ENCODE results near the gene BLOC1S1. TPM values are rescaled to one million over a fixed set of nuclear protein-coding genes. Genes with fewer than 3 reads are reported as not detected.

The BLOC1S1 gene
- total RNA-seq, 1 experiment from 2014 or later, result 66.7 TPM

- no peaks in the 10 kb centered on the region for H3K9me3 ChIP-seq (replicated peaks)
- peak overlapping the region; percentile 22 for H3K27ac ChIP-seq
- no peaks in the 10 kb centered on the region for H3K36me3 ChIP-seq
- H3K4me1 ChIP-seq, result peaks cover 50% of the 10 kb centered on the region
- no peaks in the 10 kb centered on the region for H3K27me3 ChIP-seq
- DNase-seq, result peak; percentile 96
- H3K4me3 ChIP-seq, result no peak overlapping the region
Observed at GRCh38 chr12:55700255-55701018, 15.4 kb upstream of the BLOC1S1 start.

DNA sequence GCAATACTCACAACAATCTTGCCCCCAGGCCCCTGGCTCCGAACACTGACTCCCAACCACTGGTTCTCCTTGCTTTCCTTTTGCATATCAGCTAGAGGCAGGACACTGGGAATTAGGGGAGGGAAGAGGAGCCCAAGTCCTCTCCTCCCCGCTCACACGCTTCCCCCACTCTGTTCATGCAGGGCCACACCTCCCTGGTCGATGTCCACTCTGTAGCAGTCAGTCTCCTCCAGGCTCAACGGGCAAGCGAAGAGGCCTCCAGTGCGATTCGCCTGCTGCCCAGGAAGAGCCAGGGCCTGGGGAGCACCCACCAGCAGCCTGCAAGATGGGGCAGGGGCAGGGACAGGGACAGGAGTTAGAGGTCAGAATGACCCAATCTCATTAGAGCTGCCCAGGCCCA is 13.0 kb upstream of the BLOC1S1 start:
- no peaks in the 10 kb centered on the region for H3K9me3 ChIP-seq (replicated peaks)
- no peaks in the 10 kb centered on the region for H3K27me3 ChIP-seq
- H3K4me3 ChIP-seq, result no peak overlapping the region
- H3K4me1 ChIP-seq, result peaks cover 66% of the 10 kb centered on the region
- H3K36me3 ChIP-seq, result no peaks in the 10 kb centered on the region
- no peak for DNase-seq
- peak overlapping the region; percentile 81 for H3K27ac ChIP-seq

DNA sequence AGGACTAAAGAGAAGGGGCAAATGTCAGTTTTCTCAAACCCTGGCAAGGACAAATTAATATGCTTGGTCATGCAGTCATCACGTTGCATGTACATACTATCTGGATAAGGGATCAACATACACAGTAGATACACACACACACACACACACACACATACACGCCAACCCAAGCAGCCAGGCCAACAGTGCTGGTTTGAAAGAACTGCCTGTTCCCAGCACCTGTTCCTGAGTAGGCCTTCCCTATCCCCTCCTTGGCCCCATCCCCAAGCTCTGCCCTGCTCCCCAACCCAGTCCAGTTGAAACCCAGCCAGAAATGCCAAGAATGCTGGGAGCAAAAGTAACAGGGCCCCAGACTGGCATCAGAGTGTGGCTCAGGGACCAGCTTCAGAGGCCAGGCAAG is 12.6 kb upstream of the BLOC1S1 start:
- Histone ChIP-seq H3K27ac (peak overlapping the region; percentile 81), H3K36me3 (no peaks in the 10 kb centered on the region), H3K27me3 (no peaks in the 10 kb centered on the region), H3K9me3 (replicated peaks) (no peaks in the 10 kb centered on the region), H3K4me1 (peaks cover 66% of the 10 kb centered on the region), H3K4me3 (no peak overlapping the region)
- DNase-seq, result peak; percentile 83 to 86

DNA sequence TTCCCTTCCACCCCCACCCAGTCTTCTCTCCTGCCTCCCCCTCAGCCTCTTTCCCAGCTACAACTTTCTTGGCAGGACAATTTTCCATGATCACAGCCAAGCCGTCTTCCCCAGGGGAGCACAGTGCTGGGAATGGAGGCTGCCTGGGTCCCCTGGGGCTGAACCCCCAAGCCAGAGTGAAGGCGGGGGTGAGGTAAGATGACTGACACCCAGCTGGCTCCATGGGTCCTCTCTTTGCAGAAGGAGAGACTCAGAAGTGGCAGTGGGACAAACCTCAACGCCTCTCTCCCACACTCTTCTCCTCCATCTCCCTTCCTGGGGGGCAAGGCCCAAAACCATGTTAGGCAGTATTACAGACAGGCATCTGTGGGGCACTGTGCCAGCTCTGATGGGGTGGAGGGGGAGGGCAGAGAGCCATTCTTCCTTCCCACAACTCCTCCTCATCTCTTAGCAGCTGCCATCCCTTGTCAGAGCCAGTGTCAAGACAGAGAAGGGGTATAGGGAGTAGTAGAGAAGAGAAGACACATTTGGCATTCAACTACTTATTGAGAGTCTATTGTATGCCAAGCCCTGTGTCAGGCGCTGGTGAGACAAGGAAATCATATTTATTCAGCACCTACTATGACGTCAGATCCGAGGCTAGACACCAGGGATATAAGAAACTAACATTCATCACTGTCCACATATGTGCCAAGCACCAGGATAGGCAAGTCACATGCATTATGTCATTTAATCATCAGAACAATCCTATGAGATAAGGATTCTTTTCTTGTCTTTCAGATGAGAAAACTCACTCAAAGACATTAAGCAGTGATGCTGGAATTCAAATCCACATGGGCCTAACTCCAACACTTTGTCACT is 11.7 kb upstream of the BLOC1S1 start:
- Histone ChIP-seq H3K27ac (peak overlapping the region; percentile 81), H3K36me3 (no peaks in the 10 kb centered on the region), H3K4me1 (peaks cover 66% of the 10 kb centered on the region), H3K27me3 (no peaks in the 10 kb centered on the region; the same call in 1 of the 2 replicates), H3K9me3 (replicated peaks) (no peaks in the 10 kb centered on the region), H3K4me3 (no peak overlapping the region)
- DNase-seq, result peak; percentile 89 to 94

DNA sequence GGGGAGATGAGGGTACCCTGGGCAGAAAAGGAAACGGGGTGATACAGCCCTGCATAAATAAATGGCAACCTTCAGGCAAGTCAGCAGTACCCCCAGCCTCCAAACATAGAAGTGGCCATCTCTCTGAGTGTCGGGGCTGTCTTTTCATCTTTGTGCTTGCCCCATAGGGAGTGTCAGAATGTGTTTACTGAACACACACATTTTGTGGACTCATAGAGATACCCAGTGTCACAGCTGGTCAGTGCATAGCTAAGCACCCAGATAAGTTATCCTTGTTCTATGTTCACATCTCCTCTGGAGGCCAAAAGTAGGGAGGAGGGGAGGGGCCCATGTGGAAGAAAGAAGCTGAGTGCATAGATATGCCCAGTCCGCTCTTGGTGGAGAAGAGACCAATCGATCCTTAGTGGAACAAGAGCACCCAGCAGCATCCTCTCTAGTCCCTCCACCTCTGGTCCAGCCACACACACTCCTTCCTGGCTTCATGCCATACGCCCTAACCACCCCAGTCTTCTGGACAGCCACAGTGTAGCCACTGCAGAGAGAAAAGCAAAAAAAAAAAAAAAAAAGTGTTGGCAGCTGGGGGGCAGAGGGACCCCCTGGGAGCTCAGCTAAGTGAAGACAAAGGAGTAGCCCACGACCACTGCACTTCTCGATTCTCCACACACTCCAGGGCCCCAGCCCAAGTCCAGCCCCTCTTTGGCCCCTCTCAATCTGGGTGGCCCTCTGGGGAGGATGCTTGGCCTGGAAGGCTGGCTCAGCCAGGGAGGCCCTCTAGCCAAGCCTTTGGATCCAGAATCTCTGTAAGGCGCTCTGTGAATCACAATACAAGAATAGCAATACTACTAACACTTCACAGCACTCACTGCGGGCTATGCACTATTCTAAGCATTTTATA is 10.8 kb upstream of the BLOC1S1 start:
- H3K4me3 ChIP-seq, result no peak overlapping the region
- no peaks in the 10 kb centered on the region for H3K36me3 ChIP-seq
- peaks cover 60% of the 10 kb centered on the region for H3K4me1 ChIP-seq
- DNase-seq, result peak in 1 of 2 experiments; percentile 43
- no peaks in the 10 kb centered on the region for H3K9me3 ChIP-seq (replicated peaks)
- H3K27me3 ChIP-seq, result no peaks in the 10 kb centered on the region; the same call in 1 of the 2 replicates
- peak overlapping the region; percentile 81 for H3K27ac ChIP-seq

- peak in 1 of 2 experiments; percentile 35 for DNase-seq
Observed at GRCh38 chr12:55705782-55706402, 10.0 kb upstream of the BLOC1S1 start.

DNA sequence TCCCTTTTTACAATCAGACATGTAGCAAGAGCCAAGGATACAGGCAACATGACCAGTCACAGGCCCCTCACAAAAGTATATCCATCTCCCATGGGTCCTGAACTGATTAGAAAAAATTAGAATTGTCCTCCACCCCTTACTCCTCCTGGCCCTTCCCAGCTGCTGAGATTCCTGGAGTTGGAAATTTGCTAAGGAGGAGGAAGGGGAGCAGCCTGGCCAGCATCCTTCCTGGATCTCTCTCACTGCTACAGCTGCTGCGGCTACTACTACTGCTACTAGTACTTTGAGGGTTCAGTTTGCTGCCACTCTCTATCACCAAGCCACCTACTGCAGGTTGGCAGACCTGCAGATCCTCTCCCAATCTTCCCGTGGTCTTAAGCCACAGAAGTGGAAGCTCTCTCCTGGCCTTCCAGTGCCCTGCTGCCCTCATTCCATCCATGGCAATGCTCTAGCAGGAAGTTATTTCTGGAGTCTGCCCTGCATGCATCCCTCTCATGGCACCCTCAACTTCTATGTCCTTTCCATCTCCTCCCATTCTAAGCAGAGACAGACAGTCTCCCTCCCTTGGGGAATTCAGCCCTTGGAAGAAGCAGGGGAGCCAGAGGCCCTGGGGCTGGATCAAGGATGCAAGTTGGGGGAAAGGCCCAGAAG is 9.2 kb upstream of the BLOC1S1 start:
- Histone ChIP-seq H3K27me3 (no peaks in the 10 kb centered on the region; the same call in 1 of the 2 replicates), H3K27ac (no peak overlapping the region), H3K4me3 (peak overlapping the region; percentile 70), H3K36me3 (no peaks in the 10 kb centered on the region), H3K4me1 (peaks cover 46% of the 10 kb centered on the region), H3K9me3 (replicated peaks) (no peaks in the 10 kb centered on the region)
- DNase-seq, result no peak

More at GRCh38 chr12:55705782-55706402, 10.0 kb upstream of the BLOC1S1 start:
- H3K27ac ChIP-seq, result no peak overlapping the region
- H3K4me1 ChIP-seq, result peaks cover 52% of the 10 kb centered on the region
- no peaks in the 10 kb centered on the region for H3K36me3 ChIP-seq
- H3K9me3 ChIP-seq (replicated peaks), result no peaks in the 10 kb centered on the region
- peak overlapping the region; percentile 70 for H3K4me3 ChIP-seq
- H3K27me3 ChIP-seq, result no peaks in the 10 kb centered on the region; the same call in 1 of the 2 replicates

- peak; percentile 32 to 39 for DNase-seq
- Histone ChIP-seq H3K36me3 (no peaks in the 10 kb centered on the region), H3K4me1 (peaks cover 46% of the 10 kb centered on the region), H3K4me3 (peak overlapping the region; percentile 70), H3K27me3 (no peaks in the 10 kb centered on the region; the same call in 1 of the 2 replicates), H3K27ac (no peak overlapping the region), H3K9me3 (replicated peaks) (no peaks in the 10 kb centered on the region)
Observed at GRCh38 chr12:55707219-55707671, 8.6 kb upstream of the BLOC1S1 start.

- Histone ChIP-seq H3K36me3 (no peaks in the 10 kb centered on the region), H3K4me3 (peak within 1 kb of the TSS; percentile 70), H3K27me3 (no peaks in the 10 kb centered on the region; the same call in 1 of the 2 replicates), H3K27ac (no peak within 1 kb of the TSS), H3K4me1 (peaks cover 39% of the 10 kb centered on the region), H3K9me3 (replicated peaks) (no peaks in the 10 kb centered on the region)
- DNase-seq, result peak; percentile 70 to 73
Observed at GRCh38 chr12:55707841-55708694, 7.8 kb upstream of the BLOC1S1 start, which contains the start of gene ITGA7. ITGA7 (minus strand) TSS chr12:55707904; CDS start chr12:55707682, 222 bp downstream.

DNA sequence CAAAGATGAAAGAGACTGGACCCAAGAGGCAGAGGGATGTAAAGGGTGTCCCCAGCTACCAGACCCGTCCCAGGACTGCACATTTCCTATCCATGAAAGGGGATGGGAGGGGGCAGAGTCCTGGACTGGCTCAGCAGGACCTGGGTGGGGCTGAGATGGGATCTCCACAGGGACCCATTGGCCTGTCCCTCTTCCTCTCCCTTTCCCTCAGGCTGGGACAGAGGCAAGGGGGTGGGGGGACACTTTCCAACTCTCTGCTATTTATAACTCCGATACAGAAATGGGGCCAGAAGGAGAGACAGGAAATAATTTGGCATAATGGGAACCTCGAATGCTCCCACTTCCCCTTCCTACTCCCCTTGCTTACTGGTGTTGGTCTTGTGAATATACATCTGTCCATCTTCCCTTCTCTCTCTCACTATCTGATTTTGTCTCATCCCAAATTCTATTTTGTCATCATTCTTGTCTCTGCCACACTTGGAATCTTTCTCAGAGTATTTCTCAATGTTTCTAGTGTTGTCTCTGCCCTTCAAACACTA is 7.1 kb upstream of the BLOC1S1 start:
- H3K27me3 ChIP-seq, result no peaks in the 10 kb centered on the region; the same call in 1 of the 2 replicates
- no peaks in the 10 kb centered on the region for H3K9me3 ChIP-seq (replicated peaks)
- no peak overlapping the region for H3K4me3 ChIP-seq
- no peak overlapping the region for H3K27ac ChIP-seq
- no peak for DNase-seq
- no peaks in the 10 kb centered on the region for H3K36me3 ChIP-seq
- peaks cover 32% of the 10 kb centered on the region for H3K4me1 ChIP-seq

DNA sequence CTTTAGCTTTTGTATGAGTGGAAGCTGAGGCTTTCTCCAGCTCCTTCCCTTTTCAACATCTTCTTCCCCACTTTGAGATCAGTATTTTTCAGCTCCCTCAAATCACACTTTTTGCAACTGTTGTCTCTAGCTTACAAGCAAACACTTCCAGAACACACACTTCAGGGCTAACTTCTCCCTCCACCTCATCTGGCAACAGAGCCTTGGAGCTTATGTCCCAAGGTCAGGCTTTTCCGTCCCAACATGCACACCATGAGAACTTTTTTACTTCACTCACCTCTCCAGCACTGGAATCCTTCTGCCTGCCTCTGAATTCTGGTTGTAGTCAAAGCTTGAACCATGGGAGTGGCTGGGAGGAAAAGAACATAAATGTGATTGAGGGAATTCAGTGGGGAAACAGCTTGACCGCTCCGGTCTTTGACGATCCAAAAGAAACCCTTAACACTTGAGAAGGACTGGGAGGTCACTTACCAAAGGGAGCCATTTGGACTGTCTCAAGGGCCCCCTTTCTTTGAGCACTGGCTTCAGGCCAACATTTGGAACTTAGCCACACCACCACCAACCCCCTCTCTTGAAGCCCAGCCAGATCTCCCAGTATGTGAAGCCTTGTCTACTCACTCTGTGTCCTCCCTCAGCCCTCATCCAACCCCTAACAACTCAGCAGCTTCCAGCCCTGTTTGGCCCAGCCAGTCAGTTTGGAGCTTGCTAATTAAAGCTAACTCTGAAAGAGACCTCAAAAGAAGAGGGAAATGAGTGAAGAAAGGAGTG is 3.9 kb upstream of the BLOC1S1 start:
- Histone ChIP-seq H3K27me3 (no peaks in the 10 kb centered on the region; the same call in 1 of the 2 replicates), H3K9me3 (replicated peaks) (no peaks in the 10 kb centered on the region), H3K4me3 (no peak overlapping the region), H3K27ac (no peak overlapping the region), H3K4me1 (peaks cover under 1% of the 10 kb centered on the region; the same call in 1 of the 2 replicates), H3K36me3 (no peaks in the 10 kb centered on the region)
- no peak for DNase-seq

Data from SJCRH30 (cell line).